ENCODE results near the gene AP4E1.

The AP4E1 gene

DNA sequence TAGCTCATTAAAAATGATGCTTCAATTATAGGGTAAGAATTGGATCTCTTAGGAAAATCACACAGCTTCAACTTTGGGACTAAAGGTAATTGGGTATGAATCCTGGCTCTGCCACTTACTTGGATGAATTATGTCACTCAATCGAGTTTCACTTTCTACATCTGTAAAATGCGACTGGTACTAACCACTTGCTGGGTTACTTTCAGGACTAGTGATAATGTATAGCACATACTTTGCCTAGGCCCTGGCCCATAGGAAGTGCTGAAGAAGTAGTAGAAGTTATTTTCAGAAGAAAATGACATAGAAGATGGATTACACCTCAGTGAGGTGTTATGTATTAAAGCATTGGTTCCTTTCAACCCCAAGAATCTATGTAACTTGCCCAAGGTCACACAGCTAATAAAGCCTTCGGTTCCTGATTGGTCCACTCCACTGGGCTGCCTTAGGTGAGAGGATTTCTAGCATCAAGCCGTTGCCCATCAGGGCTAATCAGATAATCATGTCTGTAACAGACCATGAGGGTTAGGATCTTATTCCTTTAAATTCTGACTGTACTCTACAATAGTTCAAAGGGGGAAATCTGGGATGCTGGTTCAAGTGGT lies 29.4 kb upstream of the AP4E1 start:
- TF ChIP-seq, protein P1, sequence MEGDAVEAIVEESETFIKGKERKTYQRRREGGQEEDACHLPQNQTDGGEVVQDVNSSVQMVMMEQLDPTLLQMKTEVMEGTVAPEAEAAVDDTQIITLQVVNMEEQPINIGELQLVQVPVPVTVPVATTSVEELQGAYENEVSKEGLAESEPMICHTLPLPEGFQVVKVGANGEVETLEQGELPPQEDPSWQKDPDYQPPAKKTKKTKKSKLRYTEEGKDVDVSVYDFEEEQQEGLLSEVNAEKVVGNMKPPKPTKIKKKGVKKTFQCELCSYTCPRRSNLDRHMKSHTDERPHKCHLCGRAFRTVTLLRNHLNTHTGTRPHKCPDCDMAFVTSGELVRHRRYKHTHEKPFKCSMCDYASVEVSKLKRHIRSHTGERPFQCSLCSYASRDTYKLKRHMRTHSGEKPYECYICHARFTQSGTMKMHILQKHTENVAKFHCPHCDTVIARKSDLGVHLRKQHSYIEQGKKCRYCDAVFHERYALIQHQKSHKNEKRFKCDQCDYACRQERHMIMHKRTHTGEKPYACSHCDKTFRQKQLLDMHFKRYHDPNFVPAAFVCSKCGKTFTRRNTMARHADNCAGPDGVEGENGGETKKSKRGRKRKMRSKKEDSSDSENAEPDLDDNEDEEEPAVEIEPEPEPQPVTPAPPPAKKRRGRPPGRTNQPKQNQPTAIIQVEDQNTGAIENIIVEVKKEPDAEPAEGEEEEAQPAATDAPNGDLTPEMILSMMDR (IDR thresholded peaks at IDR 0.05; ENCODE audit: insufficient read depth, low read length, poor library complexity, severe bottlenecking): no peak

DNA sequence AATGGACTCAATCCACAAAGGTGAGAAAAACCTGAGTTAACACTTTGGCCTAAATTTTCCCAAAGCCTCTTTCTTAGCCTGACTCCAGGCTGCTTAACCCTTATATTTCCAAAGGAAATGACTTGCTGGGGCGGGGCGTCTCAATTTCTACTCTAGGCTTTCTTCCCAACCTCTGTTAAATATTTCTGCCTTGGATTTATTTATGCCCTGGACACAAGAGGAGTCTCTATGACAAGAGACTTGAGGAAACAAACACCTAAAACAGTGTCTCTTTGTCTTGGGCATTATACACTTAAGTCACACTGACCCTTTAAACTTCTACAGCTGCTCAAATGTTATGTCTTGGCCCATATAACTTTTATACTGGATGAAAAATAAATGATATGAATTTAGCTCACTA lies 28.3 kb upstream of the AP4E1 start:
- Histone ChIP-seq H3K36me3 (ENCODE audit: control insufficient read depth, insufficient read depth, low read length) (no peaks in the 10 kb centered on the region), H3K4me3 (replicated peaks; ENCODE audit: low read depth, low read length) (no peak overlapping the region), H3K27me3 (replicated peaks; ENCODE audit: control insufficient read depth, insufficient read depth, low read length) (no peaks in the 10 kb centered on the region)
- DNase-seq (ENCODE audit: extremely low read depth, insufficient read length): no peak
- TF ChIP-seq, protein P1 (IDR thresholded peaks at IDR 0.05; ENCODE audit: insufficient read depth, low read length, poor library complexity, severe bottlenecking): no peak

More for the DNA sequence above, 29.4 kb upstream of the AP4E1 start:
- DNase-seq (ENCODE audit: extremely low read depth, insufficient read length): peak; percentile 46
- H3K27me3 ChIP-seq (replicated peaks; ENCODE audit: control insufficient read depth, insufficient read depth, low read length): no peaks in the 10 kb centered on the region
- H3K36me3 ChIP-seq (ENCODE audit: control insufficient read depth, insufficient read depth, low read length): no peaks in the 10 kb centered on the region
- no peak overlapping the region for H3K4me3 ChIP-seq (replicated peaks; ENCODE audit: low read depth, low read length)

DNA sequence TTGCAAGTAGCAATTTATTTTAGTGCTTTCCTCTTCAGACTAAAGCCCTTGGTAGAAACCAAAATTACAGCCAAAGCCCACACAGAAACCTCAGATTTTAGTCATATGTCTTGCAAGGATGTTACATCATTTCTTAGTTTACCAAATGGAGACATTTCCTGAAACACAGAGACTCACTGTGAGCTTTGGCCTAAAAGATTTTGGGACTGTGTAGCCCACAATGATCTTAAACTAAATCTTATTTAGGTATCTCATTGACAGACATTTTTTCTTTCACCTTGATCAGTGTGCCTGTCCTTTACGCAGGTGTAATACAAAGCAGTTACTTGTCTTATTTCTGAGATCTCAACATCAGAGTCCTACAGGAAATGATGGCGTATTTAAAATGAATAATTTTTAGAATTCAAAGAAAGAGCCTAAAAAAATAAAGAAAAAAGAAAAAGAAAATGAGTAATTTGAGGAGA lies 27.8 kb upstream of the AP4E1 start:
- TF ChIP-seq, protein P1 (IDR thresholded peaks at IDR 0.05; ENCODE audit: insufficient read depth, low read length, poor library complexity, severe bottlenecking): no peak
- Histone ChIP-seq H3K27me3 (replicated peaks; ENCODE audit: control insufficient read depth, insufficient read depth, low read length) (no peaks in the 10 kb centered on the region), H3K36me3 (ENCODE audit: control insufficient read depth, insufficient read depth, low read length) (no peaks in the 10 kb centered on the region), H3K4me3 (replicated peaks; ENCODE audit: low read depth, low read length) (no peak overlapping the region; the same call in 1 of the 2 replicates)
- DNase-seq (ENCODE audit: extremely low read depth, insufficient read length): peak; percentile 57

DNA sequence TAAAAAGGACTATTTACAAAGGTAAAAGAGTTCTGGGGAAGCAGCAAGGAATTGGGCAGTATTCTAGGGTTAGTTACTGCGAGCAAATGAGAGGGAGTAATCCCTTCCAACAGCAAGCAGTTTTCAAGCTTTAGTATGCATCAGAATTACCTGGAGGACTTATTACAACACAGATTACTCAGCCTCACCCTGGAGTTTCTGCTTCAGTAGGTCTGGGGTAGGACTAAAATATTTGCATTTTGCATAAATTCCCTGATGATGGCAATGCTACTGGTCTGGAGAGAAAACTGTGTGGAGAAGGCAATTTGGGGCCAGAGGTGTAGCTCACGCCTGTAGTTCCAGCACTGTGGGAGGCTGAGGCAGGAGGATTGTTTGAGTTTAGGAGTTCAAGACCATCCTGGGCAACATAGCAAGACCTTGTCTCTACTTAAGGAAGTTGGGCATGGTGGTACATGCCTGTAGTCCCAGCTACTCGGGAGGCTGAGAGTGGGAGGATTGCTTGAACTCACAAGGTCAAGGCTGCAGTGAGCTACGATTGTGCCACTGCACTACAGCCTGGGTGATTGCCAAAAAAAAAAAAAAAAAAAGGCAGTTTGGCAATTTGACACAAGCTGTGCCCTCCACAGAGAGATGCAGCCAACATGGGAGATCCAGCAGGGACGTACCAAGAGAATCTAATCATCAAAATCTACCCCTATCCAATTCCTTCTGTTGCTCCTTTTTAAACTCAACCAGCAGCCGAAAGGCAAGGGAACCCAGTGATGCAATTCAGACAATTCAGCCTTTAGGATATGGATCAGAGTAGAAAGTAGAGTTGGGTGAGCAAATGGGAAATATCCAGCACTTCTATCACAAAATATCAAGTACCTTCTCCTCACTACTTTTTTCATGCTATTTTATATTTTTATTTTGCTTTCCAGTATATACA lies 27.1 kb upstream of the AP4E1 start:
- TF ChIP-seq, protein P1 (IDR thresholded peaks at IDR 0.05; ENCODE audit: insufficient read depth, low read length, poor library complexity, severe bottlenecking): no peak
- peak; percentile 61 for DNase-seq (ENCODE audit: extremely low read depth, insufficient read length)
- no peak overlapping the region for H3K4me3 ChIP-seq (replicated peaks; ENCODE audit: low read depth, low read length)
- H3K36me3 ChIP-seq (ENCODE audit: control insufficient read depth, insufficient read depth, low read length): no peaks in the 10 kb centered on the region
- H3K27me3 ChIP-seq (replicated peaks; ENCODE audit: control insufficient read depth, insufficient read depth, low read length): no peaks in the 10 kb centered on the region

- no peak for DNase-seq (ENCODE audit: extremely low read depth, insufficient read length)
- TF ChIP-seq, protein P1 (IDR thresholded peaks at IDR 0.05; ENCODE audit: insufficient read depth, low read length, poor library complexity, severe bottlenecking): no peak
- no peak overlapping the region for H3K4me3 ChIP-seq (replicated peaks; ENCODE audit: low read depth, low read length)
Observed at GRCh38 chr15:50883903-50884302, 24.6 kb upstream of the AP4E1 start.

More at GRCh38 chr15:50883903-50884302, 24.6 kb upstream of the AP4E1 start:
- Histone ChIP-seq H3K36me3 (ENCODE audit: control insufficient read depth, insufficient read depth, low read length) (no peaks in the 10 kb centered on the region), H3K27me3 (replicated peaks; ENCODE audit: control insufficient read depth, insufficient read depth, low read length) (no peaks in the 10 kb centered on the region)

All from GM06990 (cell line).